T-cell (primary cell): ENCODE results near the gene PDGFD. TPM values are rescaled to one million over a fixed set of nuclear protein-coding genes. Genes with fewer than 3 reads are reported as not detected.

Experiments used
- ATAC-seq, 4 experiments: fragments of 200-7000 bp in 3 of 4; fragments of 150-1000 bp in 1 of 4; cut with Tn5 transposase; replicated peaks in 1 of 4; 1 replicate in 3 of 4; 2 replicates in 1 of 4; pipeline ENCODE4 v1.10.0; 2021; ENCODE audit warnings: moderate library complexity in 3 of 4, mild to moderate bottlenecking in 2 of 4, moderate number of reproducible peaks in 1 of 4
- CTCF ChIA-PET, 2 donors: fragments of 300-600 bp; sonication (Branson Sonifier 250); formaldehyde crosslinking; loops; one replicate each; lab custom pipeline; 2022; ENCODE audit warnings: antibody characterized with exemption in 2 of 2; lab: Charles Lee
- POLR2A ChIA-PET, 2 donors: fragments of 300-600 bp; sonication (Branson Sonifier 250); formaldehyde crosslinking; loops; one replicate each; lab custom pipeline; 2022; ENCODE audit warnings: antibody characterized with exemption in 2 of 2; lab: Charles Lee
- DNase-seq, 35 experiments: peaks; one replicate each; pipeline versions ENCODE4 v3.0.0 to v3.0.0-alpha.2; 2013 to 2023
- H3K27ac ChIP-seq: one replicate; pipeline ENCODE4 v1.5.1; 2013; ENCODE audit warnings: low read length
- H3K27me3 ChIP-seq, 2 experiments: replicated peaks in 1 of 2; 1 replicate in 1 of 2; 2 replicates in 1 of 2; pipeline versions ENCODE4 v1.6.1 to v1.7.0; 2013; ENCODE audit warnings: low read length in 1 of 2, mixed read lengths in 1 of 2; ENCODE audit not compliant: control insufficient read depth in 2 of 2, insufficient read depth in 2 of 2; ENCODE audit errors: extremely low read depth in 1 of 2
- H3K36me3 ChIP-seq, 2 donors: 1 replicate in 1 of 2; 2 replicates in 1 of 2; pipeline versions ENCODE4 v1.6.1 to v1.7.0; 2013; ENCODE audit warnings: low read length in 1 of 2; ENCODE audit not compliant: control insufficient read depth in 2 of 2, insufficient read depth in 1 of 2; ENCODE audit errors: extremely low read depth in 1 of 2
- H3K4me1 ChIP-seq, 2 experiments: 1 replicate in 1 of 2; 2 replicates in 1 of 2; pipeline versions ENCODE4 v1.6.1 to v1.7.0; 2013; ENCODE audit warnings: low read length in 2 of 2, mixed read lengths in 1 of 2; ENCODE audit not compliant: insufficient read depth in 2 of 2, control insufficient read depth in 1 of 2; ENCODE audit errors: extremely low read depth in 1 of 2
- H3K4me3 ChIP-seq, 2 donors: 1 replicate in 1 of 2; 2 replicates in 1 of 2; pipeline versions ENCODE4 v1.5.1 to v1.7.0; 2013; ENCODE audit warnings: mild to moderate bottlenecking in 2 of 2, low read length in 1 of 2, moderate library complexity in 1 of 2; ENCODE audit not compliant: control insufficient read depth in 1 of 2; ENCODE audit errors: extremely low read depth in 1 of 2
- H3K9me3 ChIP-seq: 2 replicates; pipeline ENCODE4 v1.7.0; 2013
- H3K27ac Mint-ChIP-seq, 2 donors: one replicate each; pipeline ENCODE4 v1.8.0; 2020 to 2021; ENCODE audit warnings: mild to moderate bottlenecking in 2 of 2, mixed read lengths in 2 of 2
- H3K27me3 Mint-ChIP-seq, 2 donors: one replicate each; pipeline ENCODE4 v1.8.0; 2021 to 2022; ENCODE audit warnings: mixed read lengths in 2 of 2
- H3K36me3 Mint-ChIP-seq: one replicate; pipeline ENCODE4 v1.8.0; 2021; ENCODE audit warnings: mixed read lengths
- H3K4me1 Mint-ChIP-seq, 3 donors: one replicate each; pipeline ENCODE4 v1.8.0; 2020 to 2022; ENCODE audit warnings: mixed read lengths in 3 of 3, mild to moderate bottlenecking in 1 of 3
- H3K4me3 Mint-ChIP-seq, 3 donors: one replicate each; pipeline ENCODE4 v1.8.0; 2020 to 2022; ENCODE audit warnings: mild to moderate bottlenecking in 3 of 3, mixed read lengths in 3 of 3, moderate library complexity in 3 of 3
- H3K9me3 Mint-ChIP-seq, 3 donors: one replicate each; pipeline ENCODE4 v1.8.0; 2020 to 2022; ENCODE audit warnings: mixed read lengths in 3 of 3
- WGBS: methylation state at CpG from one replicate; pipeline ENCODE4 v1.1.5; 2013; ENCODE audit warnings: missing lambda C conversion rate; ENCODE audit not compliant: insufficient coverage; 5-methylcytosine and 5-hydroxymethylcytosine counted together
- total RNA-seq, 35 experiments: library from RNA in 6 of 35; stranded (reverse) in 6 of 35; fragments of 120-200 nt in 1 of 35; gene quantifications; one replicate each; pipeline versions ENCODE4 v1.2.1 to v1.2.4 and lab custom pipeline; 2013 to 2026

Gene PDGFD
- total RNA-seq, 5 donors from 2014 or later (not counting 1 experiment from before 2014, with no cell fraction given) = 0.35 to 2.9 (median 1.2) TPM

- ATAC-seq (no peak), DNase-seq (no peak)
- H3K36me3 ChIP-seq = no peaks in the 10 kb centered on the region
- H3K4me3 ChIP-seq = no peak overlapping the region
- no peaks in the 10 kb centered on the region for H3K9me3 ChIP-seq
- POLR2A ChIA-PET = no interaction called here
- Mint-ChIP-seq H3K4me1 (no peaks in the 10 kb centered on the region), H3K9me3 (peaks cover 0 to 4% (median 0%) of the 10 kb centered on the region in 3 donors), H3K36me3 (no peaks in the 10 kb centered on the region), H3K27me3 (no peaks in the 10 kb centered on the region), H3K4me3 (no peak overlapping the region), H3K27ac (no peak overlapping the region)
- no peaks in the 10 kb centered on the region for H3K4me1 ChIP-seq
- no peaks in the 10 kb centered on the region for H3K27me3 ChIP-seq
- H3K27ac ChIP-seq = no peak overlapping the region
- WGBS = 49% methylated on average over 3 of the region's 9 CpGs
- CTCF ChIA-PET = no interaction called here
Measured at GRCh38 chr11:103862094-103862801, 301.7 kb downstream of the PDGFD start.

Other genes starting within 250 kb of the PDGFD start
- gene DDI1, start 127.5 kb downstream of the PDGFD start, total RNA-seq = not detected